Fibroblast of peridontal ligament (primary cell): ENCODE results near the gene ASF1B.

Experiments used
- DNase-seq: peaks from one replicate; pipeline ENCODE4 v3.0.0-alpha.2; 2010; ENCODE audit errors: extremely low read depth

The ASF1B gene

DNA sequence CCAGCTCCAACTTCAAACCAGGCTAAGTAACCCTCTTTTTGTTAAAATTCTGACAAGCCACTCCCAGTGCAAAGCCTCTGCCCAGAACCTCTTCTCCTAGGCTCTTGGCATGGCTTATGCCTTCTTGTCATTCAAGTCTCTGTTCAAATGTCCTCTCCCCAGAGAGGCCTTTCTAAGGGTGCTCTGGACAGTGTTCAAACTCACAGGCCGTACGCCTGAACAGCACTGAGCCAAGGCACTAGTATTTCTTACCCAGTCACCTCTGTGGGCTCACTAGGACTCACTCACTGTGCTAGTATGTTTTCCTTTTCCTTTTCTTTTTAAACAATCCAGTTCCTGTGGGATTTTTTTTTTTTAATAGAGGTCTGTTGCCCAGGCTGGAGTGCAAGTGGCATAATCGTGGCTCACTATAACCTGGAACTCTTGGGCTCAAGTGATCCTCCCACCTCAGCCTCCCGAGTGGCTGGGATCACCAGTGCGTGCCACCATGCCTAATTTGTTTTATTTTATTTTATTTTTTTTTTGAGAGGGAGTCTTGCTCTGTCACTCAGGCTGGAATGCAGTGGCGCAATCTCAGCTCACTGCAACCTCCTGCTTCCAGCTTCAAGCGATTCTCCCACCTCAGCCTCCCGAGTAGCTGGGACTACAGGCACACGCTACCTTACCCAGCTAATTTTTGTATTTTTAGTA is 2.3 kb upstream of the ASF1B start:
- DNase-seq = peak; percentile 51

DNA sequence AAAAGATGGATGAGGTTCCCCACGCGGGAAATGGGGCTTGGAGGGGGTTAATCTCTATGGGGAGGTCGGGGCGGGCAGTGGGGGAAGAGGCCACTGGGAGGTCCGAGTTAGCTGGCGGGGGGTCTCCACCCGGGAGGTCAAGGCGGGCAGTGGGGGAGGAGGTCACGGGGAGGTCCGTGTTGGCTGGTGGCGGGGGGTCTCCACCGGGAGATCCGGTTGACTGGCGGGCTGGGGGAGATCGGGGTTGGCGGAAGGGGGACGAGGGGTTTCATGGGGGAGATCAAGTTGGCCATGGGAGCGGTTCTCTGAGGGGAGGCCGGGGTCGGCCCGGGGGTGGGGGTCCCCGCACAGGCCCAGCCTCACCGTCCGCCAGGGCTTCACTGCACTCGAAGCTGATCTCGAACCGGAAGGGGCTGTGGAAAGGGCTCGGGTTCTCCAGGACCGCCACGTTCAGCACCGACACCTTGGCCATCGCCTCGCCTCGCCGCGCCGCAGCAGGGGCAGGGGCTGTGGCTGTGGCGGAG is 342 bp downstream of the ASF1B start:
- DNase-seq = no peak

DNA sequence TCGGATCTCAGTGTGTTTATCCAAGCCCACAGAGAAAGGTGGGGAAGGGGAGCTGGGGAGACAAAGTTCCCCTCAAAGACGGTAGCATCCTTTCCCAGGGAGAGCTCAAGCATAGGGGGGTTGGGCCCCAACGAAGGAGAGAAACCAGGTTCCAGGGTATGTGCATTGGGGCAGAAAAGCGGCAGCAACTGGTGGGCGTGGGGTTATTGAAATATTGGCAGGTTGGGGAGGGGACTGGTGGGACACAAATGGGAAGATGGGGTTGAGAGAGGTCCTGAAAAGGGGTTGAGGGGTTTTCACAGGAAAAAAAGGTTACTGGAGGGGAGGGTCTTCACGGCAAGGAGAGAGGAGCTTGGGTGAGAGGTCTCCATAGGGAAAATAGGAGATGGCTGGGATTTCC is 1.0 kb downstream of the ASF1B start:
- no peak for DNase-seq

GRCh38 chr19:14127929-14128509 is 8.4 kb downstream of the ASF1B start:
- DNase-seq = peak; percentile 31

DNA sequence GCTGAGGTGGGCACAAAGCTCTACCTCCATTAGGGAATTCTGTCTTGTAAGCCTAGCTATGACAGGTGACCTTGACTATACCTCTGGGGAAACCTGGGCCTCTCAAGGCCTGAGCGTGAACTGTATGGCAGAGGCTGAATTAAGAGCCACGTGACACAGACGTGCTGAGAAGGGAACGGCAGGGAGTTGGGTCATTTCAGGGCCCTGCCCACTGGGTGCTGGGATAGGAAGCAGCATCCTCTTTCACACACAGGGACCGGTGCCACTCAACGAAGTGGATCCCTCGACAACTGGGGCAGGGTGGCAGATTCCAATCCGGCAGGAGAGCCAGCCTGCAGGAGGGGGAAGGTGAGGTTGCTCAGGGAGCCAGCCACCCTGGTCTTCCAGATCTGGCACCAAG is 9.2 kb downstream of the ASF1B start:
- DNase-seq = no peak

DNA sequence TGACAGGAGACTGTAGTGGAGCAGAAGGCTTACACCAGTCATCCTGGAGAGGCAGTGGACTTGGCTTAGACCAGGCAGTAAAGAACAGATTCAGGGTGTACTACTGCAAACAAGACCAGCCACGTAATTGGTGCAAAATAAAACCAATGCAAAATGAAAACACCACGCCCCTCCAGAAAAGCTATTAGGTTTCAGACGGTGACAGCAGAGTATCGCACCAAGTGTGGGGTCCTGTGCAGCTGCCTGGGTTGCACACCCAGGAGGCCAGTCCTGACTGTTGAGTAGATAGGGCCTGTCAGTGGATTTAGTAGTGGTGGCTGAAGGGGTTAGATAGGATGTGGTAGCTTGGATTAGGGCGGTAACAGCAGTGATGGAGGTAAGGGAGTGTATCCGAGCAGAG is 13.5 kb downstream of the ASF1B start:
- no peak for DNase-seq

DNA sequence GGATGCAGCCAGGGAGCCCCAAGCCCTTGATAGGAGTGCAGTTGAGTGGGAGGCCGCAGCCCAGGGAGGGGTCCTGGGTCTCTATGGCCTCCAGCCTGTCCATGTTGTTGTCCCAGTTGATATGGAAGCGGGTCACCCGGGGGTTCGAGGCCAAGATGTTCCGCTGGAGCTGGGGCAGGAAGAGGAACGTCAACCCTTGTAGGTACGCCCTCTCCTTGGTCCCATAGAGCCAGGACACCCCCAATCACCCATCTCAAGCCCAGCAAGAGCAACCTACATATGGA is 15.9 kb downstream of the ASF1B start:
- DNase-seq = no peak

- DNase-seq = no peak
These were observed 16.5 kb downstream of the ASF1B start for GRCh38 chr19:14119644-14120496.

DNA sequence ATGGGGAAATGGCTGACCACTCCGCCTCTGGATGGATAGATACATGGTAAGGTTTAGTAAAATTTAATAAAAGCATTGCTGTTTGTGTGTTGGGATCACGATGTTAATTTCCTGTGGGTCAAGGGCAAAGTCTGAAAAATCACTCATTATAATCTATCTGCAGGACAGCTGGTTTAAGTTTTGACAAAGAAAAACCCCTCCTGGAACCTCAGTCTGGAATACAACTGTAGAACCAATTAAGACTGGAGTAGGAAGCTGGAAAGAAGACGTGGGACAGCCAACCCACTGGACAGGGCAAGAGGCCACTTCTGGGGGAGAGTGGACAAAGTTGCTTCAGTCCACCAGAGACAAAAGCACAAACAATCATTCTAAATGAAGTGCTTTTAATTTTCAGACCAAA is 17.2 kb downstream of the ASF1B start:
- DNase-seq = no peak

DNA sequence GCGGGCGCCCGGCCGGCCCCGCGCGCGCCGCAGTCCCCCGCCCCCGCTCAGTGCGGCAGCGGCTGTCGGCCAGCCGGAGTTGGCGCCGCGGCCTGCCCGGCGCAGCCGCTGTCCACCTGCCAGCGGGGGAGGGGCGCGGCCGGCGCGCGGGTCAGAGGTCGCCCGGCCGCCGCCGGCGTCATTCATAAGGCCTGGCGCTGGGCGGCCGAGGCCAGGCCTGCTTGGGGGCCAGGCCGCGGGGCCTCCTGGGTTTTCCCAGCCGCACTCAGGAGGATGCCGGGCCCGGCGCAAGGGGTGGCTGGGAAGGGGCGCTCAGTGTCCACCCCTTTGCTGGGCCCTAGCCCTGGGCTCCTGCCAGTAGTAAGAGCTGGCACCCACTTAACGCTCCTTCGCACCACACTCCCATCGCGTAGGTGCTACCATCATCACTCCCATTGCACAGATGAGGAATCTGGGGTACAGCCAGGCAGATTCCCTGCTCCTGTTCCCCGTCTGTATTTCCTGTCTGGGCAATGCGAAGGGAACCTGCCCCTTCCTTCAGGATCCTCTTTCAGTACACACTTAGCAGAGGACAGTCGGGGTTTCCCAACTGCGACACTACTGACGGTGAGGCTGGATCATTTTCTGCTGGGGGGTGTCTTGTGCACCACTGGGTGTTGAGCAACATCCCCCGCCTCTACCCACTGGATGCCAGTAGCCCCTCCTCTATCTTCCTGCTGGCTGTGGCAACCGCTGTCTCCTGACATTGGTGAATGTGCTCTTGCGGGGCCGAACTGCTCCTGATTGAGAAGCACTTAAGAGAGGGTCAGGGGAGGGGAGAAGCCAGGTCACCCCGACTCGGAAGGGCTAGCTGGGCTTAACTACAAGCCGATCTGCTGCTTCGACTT is 18.0 kb downstream of the ASF1B start:
- DNase-seq = peak; percentile 69

- peak; percentile 97 for DNase-seq
These were observed 18.7 kb downstream of the ASF1B start, which contains the start of gene PRKACA for GRCh38 chr19:14117668-14118164. Gene PRKACA (minus strand): TSS chr19:14117762. CDS start chr19:14117547, 215 bp downstream.

GRCh38 chr19:14116918-14117578 is 19.3 kb downstream of the ASF1B start:
- DNase-seq = no peak

DNA sequence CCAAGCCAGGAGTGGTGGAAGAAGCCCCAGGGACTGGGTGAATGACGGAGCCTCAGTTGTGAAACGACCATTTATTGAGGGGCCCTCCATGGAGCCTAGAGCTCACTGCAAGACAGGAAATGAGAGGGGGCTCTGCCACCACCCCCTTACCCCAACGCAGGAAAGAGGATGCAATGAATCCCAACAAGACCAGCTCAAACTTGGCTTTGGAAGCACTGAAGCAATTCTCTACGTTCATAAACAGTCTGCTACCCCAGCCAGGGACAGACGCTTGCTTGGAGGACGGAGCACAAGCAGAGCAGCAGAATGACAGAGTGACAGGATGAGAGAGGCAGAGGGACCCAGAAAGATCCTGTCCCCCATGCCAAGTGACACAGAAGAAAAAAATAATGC is 19.9 kb downstream of the ASF1B start:
- no peak for DNase-seq

- no peak for DNase-seq
These were observed 20.6 kb downstream of the ASF1B start for GRCh38 chr19:14115756-14116155.

DNA sequence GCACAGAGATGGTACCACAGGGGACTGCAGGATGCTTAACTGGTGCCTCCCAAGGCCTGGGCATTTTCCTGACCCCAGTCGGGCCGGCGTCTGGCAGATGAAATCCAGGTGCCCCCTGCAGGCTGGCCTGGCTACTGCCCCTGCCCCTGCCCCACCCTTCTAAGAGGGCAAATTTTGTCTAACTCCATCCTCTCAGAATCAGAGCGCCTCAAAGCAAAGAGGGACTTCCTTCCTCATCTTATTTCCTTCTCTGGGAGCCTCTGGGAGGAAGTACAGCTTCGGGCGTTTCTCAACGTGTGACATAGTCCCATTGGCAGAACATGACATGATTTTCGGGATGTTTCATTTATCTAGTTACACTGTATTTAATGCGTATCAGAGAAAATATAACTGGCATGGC is 21.5 kb downstream of the ASF1B start:
- DNase-seq = no peak

DNA sequence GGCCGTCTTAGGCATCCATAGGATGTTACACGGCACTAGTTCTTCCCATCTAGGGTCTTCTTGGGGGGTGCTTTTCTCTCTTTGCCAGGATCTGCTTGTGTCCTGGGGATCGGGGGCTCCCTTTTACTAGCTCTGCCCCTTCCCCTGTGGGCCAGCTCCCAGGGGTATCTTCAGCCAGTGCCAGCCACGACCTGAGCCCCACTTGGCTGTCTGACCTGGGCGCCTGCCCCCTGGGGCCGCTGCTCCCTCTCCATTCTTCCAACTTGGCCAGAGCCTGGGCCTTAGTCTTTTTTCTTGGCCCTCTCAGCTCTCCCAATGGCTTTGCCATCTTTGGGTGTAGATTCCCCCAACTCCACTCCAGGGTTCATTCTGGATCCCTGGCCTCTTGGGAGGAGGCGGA is 21.9 kb downstream of the ASF1B start:
- DNase-seq = no peak

DNA sequence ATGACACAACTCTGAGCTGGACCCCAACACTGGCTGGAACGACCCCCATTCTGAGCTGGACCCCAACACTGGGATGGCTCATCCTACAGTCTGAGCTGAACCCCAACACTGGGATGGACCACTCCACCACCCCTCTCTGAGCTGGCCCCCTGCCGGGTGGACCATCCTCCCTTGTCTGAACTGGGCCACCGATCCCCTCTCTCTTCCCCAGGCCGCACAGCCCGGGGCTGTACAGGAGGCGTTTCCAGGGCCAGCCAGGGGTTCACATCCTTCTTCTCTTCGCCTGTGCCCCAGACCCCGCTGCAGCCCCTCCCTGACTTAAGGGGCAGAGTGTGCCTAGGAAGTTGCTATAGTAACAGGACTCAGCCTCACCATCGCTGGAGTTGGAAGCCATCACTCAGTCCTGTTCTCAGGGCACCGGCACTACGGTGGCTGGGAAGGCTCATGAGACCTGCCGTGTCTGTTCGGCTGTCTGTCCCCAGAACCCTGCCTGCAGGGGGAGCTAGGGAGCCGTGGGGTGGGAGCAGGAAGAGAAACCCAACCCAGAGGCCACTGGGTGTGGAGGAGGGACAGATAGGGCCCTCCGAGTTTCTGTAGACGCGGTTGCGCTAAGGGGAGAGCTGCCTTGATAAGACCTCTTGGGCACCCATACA is 22.5 kb downstream of the ASF1B start:
- no peak for DNase-seq

- peak; percentile 19 for DNase-seq
These were observed 23.5 kb downstream of the ASF1B start for GRCh38 chr19:14112809-14113385.

- DNase-seq = peak; percentile 29
These were observed 24.2 kb downstream of the ASF1B start for GRCh38 chr19:14112051-14112808.
